GM18861 (cell line): ENCODE data around the gene ATP13A2.

Source experiments
- ATAC-seq: cut with Tn5 transposase; IDR thresholded peaks from one replicate; pipeline ENCODE4 v1.9.1; 2021; ENCODE audit not compliant: unreplicated experiment

Gene ATP13A2, protein sequence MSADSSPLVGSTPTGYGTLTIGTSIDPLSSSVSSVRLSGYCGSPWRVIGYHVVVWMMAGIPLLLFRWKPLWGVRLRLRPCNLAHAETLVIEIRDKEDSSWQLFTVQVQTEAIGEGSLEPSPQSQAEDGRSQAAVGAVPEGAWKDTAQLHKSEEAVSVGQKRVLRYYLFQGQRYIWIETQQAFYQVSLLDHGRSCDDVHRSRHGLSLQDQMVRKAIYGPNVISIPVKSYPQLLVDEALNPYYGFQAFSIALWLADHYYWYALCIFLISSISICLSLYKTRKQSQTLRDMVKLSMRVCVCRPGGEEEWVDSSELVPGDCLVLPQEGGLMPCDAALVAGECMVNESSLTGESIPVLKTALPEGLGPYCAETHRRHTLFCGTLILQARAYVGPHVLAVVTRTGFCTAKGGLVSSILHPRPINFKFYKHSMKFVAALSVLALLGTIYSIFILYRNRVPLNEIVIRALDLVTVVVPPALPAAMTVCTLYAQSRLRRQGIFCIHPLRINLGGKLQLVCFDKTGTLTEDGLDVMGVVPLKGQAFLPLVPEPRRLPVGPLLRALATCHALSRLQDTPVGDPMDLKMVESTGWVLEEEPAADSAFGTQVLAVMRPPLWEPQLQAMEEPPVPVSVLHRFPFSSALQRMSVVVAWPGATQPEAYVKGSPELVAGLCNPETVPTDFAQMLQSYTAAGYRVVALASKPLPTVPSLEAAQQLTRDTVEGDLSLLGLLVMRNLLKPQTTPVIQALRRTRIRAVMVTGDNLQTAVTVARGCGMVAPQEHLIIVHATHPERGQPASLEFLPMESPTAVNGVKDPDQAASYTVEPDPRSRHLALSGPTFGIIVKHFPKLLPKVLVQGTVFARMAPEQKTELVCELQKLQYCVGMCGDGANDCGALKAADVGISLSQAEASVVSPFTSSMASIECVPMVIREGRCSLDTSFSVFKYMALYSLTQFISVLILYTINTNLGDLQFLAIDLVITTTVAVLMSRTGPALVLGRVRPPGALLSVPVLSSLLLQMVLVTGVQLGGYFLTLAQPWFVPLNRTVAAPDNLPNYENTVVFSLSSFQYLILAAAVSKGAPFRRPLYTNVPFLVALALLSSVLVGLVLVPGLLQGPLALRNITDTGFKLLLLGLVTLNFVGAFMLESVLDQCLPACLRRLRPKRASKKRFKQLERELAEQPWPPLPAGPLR

DNA sequence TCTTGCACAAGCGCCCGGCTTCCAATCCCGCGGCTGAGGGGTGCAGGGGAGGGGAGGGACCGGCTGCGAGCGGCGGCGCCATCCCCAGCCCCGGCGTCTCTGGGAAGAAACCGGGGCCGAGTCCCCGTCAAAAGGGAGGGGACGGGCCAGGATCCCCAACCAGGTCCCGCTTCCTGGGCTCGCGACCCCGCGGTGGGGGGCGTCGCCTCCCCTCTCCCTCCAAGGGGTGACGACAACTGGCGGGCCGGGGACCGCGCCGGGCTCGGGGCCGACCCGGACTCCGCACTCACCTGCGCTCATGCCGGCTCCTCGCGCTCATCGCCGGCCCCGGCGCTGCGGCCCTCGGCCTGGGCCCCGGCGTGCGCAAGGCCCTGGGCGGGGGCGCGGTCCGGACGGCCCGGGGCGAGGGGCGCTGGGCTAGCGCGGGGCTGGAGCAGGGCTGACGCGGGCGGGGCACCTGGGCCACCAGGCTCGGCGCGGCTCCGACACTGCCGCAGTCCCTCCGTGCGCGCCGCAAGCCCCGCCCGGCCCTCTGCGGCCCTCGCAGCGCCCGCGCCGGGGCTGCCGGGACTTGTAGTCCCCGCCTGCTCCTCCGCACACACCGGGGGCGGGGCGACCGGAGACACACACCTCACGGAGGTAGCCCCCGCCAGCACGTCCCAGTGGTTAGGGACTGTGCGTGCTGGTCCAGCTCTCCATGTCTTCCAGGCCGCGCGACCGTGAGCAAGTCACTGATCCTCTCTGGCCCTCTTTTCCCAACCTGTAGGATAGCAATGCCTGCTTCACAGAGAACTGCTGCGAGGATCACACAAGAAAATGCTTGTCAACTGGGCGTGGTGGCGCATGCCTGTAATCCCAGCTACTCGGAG is at the start of gene ATP13A2:
TSS of gene ATP13A2 (minus strand) at position 490 of the 869 bp plus-strand sequence. CDS start at position 300, 190 bp downstream.
- peak; percentile 83 for ATAC-seq

DNA sequence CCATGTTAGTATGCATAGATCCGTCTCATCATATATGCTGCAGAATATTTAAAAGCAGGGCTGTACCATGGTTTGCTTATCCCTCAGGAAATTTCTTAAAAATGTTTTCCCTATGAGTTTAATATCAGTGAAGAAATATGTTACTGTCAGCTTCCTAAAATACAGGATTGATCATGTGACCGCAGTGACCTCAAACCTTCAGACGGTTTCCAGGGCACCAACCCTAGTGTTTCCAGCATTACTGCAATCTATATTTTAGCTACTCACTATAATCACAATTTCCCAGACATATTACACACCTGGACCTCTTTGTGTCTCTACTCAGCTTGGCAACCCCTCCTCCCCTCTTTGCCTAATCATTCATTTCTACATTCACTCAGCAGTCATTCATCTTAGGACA is 49.8 kb upstream of the ATP13A2 start:
- no peak for ATAC-seq

DNA sequence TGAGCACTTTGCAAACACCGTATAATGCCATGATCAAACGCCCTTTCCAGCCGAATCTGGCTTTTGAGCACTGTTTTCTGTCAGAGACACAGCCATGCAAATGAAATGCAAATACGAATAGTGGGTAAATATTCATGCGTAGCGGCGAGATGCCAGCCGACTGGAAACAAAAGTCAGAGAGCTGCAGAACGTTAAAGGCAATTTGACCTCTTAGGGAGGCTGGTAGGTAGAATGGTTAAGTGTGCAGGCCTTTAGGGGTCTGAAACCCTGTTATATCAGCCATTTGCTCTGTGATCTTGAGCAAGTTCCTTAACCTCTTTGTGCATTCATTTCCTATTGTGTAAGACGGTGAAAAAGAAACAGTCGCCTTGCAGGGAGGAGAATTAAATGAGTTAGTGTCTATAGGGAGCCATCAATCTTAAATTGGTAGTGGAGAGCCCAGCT is 48.6 kb upstream of the ATP13A2 start:
- ATAC-seq: no peak

DNA sequence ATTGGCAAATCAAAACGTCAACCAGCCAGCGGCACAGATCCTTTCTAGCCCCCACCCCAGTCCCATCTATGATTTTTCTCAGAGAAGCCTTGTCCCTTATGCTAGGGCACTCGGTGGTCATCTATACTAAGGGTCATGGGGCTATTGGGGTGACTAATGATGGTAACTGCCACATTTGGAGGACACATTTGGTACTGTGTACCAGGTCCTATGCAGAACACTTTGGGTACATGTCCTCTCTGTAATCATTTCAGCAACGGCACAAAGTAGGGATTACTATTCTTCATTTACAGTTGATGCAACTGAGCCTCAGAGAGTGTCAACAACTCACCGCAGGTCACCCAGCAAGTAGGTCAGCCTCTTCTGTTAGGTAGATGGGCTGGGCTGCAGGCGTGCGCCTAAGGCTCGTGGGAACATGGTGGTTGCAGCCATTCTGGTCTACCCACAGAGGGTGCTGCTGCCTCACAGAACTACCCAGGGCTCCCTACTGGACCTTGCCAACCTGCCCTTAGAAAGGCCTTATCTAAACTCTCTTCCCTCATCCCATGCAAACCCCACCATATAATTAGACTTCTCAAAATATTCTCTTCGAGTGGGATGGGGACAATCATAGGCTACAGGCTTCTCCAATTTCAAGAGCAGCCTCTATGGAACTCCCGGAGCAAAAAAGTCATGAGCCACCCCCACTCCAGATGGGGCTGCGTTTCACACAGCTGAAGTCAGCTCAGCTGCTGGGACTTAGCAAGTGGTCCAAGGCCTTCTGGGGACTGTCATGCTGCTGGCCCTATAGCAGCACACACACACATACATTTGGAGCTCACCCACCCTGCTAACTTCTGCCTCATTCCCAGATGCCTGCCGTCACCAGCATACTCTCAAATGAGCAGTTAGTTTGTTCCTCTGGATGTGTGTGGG is 47.9 kb upstream of the ATP13A2 start:
- no peak for ATAC-seq

DNA sequence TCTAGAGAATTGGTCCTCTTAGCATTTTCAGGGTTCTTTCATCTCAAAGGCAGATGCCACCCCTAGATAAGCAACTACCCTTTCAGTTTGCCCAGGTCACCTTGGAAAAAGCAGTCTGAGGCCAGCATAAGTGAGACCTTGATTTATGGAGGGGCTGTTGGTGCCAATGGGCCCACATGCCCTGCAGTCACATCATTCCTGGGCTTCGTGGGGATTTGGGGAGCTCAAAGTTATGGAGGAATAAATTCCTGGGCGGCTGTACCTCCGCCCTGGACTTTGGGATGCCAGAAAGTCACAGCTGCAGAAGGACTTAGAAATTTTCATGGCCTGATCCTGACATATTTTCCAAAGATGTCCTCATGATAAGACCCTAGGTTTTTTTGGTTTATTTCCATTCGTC is 44.8 kb upstream of the ATP13A2 start:
- no peak for ATAC-seq

DNA sequence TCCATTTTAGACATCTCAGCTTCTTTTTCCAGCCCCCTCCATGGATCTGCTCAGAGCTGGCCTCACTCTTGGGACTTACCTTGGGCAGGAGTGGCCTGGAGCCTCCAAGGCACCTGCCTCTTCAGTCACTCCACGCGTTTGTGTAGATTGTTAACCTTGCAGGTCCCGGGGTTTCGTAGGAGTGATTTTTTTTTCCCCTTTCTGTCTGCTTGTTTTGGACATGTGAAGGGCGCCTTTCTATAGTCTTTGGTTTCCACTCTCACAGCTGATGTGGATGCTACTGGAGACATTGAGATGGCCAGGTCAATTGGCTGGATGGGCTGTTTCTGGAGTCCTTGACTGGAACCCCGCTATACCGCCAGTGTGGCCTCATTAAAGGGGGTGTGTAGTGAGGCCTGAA is 44.1 kb upstream of the ATP13A2 start:
- no peak for ATAC-seq

DNA sequence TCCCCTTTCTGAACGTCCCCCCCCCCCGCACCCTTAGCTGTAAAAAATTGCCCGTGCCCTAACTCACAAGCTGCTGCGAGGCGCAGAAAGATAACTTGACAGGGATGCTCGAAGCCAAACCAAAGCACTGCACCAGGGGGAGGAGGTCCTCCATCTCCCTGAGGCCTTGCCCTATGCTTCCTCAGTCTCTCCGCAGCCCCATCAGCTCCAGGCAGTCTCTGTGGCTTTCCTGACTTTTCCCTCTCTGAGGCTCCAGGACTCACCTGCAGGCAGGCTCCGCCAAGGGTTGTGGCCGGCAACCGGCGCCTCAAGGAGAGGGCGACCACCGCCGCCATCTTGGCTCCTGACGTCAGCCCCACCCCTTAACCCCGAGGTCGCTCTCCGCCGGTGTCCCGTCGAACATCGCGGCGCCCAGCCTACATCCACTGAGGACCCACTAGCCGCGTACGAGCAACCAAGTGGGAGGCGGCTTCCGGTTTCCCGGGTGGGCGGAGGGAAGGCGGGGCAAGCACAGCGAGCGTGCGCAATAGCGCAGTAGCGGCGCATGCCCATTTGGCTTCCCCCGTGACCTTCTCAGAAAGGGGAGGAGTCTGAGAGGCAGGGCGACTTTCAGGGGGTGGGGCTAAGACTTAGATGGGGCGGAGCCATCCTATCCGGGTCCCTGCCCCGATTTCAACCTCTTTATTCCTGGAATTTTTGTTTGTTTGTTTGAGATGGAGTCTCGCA is 42.1 kb upstream of the ATP13A2 start, which contains the start of gene SDHB:
TSS of gene SDHB (minus strand) at position 348 of the 726 bp plus-strand sequence. CDS start at position 335, 13 bp downstream.
- ATAC-seq: peak; percentile 93

DNA sequence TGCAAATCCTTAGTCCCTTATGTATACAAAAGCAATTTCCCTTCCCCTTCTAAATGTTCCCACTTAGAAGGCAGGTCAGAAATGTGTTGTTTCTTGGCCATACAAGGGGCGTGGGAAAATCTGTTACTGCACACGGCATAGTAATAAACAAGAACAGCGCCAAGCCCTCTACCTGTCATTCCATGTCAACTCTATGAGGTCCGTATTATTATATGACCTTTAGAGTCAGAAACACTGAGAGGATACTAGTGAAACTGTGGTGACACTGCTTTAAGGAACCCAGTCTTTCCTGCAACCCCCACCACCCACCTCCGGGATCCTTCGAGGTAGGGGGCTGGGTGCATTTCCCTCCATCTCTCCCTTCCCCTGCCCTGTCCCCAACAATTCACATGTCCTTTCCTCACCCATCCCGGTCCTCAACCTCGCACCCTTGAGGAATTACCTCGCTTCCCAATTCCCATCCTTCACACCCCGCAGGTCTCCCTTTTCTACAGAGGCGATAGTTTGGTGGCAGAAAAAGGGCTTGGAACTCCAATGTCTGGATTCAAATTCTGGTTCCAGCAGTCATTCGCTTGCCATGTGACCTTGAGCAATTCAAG is 41.5 kb upstream of the ATP13A2 start:
- ATAC-seq: no peak

DNA sequence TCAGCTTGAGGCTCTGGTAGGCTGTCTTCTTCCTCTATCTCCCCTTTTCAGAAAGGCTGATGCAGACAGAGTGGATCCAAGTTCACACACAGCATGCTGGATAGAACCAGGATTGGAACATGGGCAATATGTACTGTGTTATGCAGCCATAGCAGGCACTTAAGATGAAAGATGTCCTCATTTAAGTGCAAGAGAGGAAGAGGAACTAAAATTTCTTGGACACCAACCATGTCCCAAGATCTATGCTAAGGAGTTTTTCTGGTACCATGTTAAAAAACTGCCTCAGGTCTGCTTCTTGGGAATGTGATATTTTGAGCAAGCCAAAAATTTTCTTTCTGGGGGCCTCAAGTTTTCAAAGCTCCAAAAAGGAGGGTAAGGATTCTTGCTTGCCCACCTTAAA is 40.9 kb upstream of the ATP13A2 start:
- ATAC-seq: no peak

DNA sequence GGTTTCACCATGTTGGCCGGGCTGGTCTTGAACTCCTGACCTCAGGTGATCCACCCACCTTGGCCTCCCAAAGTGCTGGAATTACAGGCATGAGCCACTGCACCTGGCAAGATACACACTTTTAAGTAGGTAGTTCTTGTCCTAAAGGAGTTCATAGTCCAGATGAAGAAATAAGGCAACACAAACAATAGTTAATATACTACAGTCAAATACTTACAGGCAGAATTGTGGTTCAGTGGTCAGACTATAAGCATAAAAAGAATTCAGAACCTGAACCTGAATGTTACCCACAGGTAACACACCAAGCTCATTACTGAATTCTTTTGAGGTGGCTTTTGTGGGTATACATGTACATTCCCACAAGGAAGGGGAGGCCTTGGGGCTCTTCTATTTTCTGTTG is 40.3 kb upstream of the ATP13A2 start:
- ATAC-seq: no peak

DNA sequence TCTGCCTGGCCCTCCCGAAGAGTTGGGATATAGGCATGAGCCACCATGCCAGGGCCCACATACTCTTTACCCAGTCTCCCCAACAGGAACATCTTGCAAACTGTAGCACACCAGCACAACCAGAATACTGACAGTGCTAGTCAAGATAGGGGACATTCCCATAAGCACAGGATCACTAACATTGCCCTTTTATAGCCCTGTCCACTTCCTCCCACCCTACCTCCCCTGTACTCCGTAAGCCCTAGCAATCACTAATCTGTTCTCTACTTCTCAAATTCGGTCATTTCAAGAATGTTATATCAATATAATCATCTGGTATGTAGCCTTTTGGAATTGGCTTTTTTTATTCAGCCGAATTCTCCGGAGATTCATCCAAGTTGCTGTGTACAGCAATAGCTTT is 36.2 kb upstream of the ATP13A2 start:
- no peak for ATAC-seq

DNA sequence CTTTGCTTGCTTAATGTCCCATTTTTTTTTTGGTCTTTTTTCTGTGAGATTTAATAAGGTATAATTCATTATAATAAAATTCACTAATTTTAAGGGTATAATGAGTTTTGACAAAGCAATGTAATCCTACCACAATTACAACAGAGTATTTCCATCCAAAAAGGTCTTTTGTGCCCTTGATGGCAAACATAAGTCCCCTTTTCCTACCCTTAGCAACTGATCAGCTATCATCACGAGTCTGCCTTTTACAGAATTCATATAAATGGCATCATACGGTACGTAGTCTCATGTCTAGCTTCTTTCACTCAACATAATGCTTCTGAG is 34.6 kb upstream of the ATP13A2 start:
- no peak for ATAC-seq

DNA sequence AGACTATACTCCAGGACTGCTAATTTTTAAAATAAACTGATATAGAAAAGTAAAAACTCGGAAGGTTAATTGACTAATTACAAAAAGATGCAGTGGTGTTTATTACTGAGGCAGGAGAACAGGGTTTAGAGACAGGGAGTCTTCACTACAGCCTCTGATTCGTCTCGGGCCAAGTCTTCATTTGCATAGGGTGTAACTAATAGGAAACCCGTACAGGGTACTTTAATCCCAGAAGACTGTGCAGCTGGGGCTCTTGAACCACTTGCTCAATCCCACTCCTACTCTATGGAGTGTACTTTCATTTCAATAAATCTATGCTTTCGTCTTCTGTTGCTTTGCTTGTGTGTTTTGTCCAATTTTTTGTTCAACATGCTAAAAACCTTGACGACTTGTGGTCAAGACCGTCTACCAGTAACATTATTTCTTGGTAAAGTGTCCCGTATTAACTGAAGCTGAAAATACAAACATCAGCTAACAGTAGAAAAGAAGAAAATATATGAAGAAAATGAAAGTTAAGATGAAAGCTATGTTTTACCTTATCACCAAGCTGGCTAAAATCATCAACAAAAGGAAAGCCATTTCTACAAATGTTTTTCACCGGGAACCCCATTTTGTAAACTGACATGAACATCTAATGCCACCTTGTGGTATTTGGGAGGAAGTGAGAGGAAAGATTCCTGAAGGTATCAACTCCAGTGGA is 34.1 kb upstream of the ATP13A2 start:
- ATAC-seq: no peak

DNA sequence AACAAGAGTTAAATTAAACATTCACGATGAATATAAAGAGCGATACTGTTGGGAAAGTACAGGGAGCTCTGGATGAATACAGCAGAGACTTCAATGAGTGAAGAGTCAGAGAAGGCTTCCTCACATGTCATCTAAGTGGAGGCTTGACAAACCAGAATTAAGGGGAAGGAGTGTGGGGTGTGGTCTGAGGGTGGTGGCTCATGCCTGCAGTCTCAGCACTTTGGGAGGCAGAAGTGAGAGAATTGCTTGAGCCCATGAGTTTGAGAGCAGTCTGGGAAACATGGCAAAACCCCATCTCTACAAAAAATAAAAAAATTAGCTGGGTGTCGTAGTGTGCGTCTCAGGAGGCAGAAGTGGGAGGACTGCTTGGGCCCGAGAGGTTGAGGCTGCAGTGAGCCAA is 33.4 kb upstream of the ATP13A2 start:
- no peak for ATAC-seq

DNA sequence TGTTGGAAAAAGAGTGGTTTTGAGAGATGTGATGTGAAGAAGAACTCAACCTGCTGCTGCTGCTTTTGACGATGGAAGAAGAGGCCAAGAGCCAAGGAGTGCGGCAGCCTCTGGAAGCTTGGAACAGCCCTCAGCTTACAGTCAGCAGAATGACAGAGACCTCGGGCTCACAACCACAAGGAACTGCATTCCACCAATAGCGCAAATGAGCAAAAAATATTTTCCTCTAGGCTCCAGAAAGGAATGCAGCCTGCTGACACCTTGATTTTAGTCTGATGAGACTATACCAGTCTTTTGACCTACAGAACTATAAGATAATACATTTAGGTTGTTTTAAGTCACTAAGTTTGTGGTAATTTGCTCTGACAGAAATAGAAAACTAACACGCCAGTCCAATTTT is 31.9 kb upstream of the ATP13A2 start:
- no peak for ATAC-seq

DNA sequence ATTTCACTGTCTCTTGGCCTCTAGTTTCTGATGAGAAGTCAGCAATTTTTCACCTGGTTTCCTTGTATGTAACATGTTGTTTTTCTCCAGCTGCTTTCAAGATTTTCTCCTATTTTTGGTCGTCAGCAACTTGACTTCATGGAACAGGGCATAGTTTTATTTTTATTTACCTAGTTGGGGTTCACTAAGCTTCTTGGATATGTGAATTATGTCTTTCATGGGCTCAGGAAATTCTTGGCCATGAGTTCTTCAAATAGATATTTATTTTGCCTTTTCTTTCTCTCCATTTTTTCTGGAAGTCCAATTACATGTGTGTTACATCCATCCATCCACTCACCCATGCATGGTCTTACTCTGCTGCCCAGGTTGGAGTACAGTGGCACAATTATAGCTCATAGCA is 28.4 kb upstream of the ATP13A2 start:
- no peak for ATAC-seq

DNA sequence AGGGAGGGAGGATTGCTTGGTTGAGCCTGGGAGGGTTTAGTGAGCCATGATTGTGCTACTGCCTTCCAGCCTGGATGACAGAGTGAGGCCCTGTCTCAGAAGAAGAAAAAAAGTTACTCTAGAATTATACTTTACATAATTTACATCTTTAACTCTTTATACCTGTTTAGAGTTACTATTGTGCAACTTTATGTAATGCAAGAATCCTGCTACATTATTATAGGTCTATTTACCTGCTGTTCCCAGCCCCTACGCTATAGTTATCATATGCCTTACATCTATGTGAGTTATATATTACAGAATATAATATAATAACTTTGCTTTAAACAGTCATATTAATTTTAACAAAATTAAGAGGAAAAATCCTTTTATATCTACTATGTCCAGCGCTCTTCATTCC is 27.8 kb upstream of the ATP13A2 start:
- no peak for ATAC-seq

DNA sequence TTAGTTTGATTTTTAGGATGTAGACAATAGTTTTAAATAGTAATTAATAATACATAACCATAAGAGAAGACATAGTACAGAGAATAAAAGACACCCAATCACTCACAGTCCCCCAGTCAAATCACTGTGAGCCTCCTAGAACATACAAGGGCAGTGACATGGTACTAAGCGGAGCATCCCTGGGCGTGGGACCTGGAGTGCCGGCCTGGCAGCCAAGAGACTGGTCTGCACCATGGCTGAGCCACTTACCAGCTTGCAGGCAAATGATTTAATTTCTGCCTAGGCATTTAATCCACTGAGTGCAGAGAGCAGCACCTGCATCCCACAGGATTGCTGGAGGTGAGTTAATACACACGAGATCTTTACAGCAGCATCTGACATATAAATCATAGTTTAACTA is 21.8 kb upstream of the ATP13A2 start:
- no peak for ATAC-seq
